Left renal pelvis (tissue), 4 donors: Measurements from ENCODE around the gene LCN6. TPM values are rescaled to one million over a fixed set of nuclear protein-coding genes. Genes with fewer than 3 reads are reported as not detected.
"Not testable (repeated sequence)": the region's sequence is repeated elsewhere in the genome, so short reads cannot be mapped to it uniquely, and the experiment has no call there.

Experiments used
- DNase-seq, 4 donors: peaks; one replicate each; pipeline ENCODE4 v3.0.0-alpha.2; 2013; ENCODE audit warnings: low read depth in 4 of 4, low spot score in 3 of 4
- polyA plus RNA-seq, 4 donors: library from polyadenylated mRNA; unstranded; fragments of 120-200 nt; gene quantifications; one replicate each; pipeline ENCODE4 v1.2.1, GENCODE V29; 2013; ENCODE audit not compliant: insufficient read length in 4 of 4

LCN6 gene
- polyA plus RNA-seq, 4 donors = not detected

GRCh38 chr9:136760834-136761544 lies 12.7 kb upstream of the LCN6 start:
- not testable (repeated sequence) for DNase-seq

GRCh38 chr9:136760424-136760823 lies 12.1 kb upstream of the LCN6 start:
- DNase-seq = no peak

DNA sequence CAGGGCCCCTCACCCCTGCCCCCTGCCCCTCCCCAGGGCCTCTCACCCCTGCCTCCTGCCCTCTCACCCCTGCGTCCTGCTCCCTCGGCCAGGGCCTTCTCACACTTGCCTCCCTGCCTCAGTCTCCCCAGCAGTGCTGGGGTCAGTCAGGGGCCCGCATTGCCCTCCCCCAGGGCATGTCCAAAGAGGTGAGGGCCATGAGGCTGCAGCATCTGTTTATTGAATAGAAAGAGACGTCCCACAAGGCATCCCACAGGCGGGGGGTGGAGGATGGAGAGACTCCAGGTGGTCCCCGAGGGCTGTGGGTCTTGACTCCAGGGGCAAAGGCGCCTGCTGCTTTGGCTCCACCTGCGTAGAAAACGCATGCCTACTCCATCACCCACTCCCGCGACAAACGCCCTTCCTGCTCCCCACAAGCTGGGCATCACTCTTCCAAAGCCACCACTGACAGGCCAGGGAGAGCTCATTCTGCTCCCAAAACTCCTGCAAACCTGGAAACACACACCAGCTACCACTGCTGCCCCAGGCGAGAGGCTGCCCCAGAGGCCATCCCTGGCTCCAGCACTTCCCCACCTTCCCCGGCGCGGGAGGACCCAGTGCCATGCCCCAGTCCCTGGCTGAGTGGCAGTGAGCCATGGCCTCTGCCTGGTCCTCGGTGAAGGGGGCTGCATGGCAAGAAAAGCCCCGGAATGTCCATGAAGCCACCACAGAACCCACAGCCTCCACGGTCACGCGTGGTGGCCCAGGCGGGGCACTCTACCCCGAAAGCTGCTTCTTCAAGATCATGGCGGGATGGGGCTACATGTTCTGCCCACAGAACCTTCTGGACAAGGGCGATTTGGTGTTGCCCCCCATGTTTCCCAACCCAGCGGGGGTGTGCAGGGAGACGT lies 11.4 kb upstream of the LCN6 start:
- DNase-seq = no peak

GRCh38 chr9:136759001-136759400 lies 10.7 kb upstream of the LCN6 start:
- no peak for DNase-seq

DNA sequence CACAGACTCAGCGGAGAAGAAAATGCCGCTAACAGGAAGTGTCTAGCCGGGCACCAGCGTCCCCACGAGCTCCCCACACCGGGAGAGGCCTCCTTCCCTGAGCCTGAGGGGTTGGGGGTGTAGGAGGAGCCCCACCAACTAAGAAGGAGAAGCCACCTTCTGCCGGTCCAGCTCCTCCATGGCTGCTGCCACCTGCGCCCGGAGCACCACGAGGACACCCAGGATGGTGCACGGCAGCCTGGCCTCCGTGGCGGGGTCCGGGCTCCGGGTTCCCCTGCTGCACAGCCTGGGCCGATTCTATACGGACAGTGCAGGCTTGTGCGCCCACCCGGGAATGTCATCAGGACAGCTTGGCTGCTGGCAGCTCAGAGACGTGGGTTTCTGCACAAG lies 9.4 kb upstream of the LCN6 start:
- no peak for DNase-seq

GRCh38 chr9:136757328-136757727 lies 9.0 kb upstream of the LCN6 start:
- no peak for DNase-seq

DNA sequence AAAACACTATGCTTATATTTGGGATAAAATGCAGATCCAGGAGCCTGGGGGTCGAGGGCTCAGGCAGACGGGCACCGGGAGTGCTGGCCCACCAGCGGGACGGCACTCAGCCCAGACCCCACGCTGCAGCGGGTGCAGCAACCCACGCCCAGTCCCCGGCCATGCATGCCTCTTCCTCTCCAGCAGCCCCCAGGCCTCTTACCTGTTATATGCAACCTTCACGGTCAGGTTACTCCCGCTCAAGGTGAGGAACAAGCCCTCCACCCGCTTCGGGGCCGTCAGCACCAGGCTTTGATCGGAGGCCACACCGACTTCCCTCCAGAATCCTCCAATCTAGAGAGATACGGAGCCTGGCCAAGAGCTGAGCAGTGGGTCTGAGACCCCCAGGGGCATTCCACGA lies 8.5 kb upstream of the LCN6 start:
- DNase-seq = no peak

DNA sequence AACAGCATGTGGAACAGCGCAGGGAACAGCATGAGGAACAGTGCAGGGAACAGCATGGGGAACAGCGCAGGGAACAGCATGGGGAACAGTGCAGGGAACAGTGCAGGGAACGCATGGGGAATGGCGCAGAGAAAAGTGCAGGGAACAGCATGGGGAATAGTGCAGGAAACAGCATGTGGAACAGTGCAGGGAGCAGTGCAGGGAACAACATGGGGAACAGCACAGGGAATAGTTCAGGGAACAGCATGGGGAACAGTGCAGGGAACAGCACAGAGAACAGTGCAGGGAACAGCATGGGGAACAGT lies 7.8 kb upstream of the LCN6 start:
- no peak for DNase-seq

GRCh38 chr9:136755302-136756133 lies 7.2 kb upstream of the LCN6 start:
- DNase-seq = not testable (repeated sequence)

DNA sequence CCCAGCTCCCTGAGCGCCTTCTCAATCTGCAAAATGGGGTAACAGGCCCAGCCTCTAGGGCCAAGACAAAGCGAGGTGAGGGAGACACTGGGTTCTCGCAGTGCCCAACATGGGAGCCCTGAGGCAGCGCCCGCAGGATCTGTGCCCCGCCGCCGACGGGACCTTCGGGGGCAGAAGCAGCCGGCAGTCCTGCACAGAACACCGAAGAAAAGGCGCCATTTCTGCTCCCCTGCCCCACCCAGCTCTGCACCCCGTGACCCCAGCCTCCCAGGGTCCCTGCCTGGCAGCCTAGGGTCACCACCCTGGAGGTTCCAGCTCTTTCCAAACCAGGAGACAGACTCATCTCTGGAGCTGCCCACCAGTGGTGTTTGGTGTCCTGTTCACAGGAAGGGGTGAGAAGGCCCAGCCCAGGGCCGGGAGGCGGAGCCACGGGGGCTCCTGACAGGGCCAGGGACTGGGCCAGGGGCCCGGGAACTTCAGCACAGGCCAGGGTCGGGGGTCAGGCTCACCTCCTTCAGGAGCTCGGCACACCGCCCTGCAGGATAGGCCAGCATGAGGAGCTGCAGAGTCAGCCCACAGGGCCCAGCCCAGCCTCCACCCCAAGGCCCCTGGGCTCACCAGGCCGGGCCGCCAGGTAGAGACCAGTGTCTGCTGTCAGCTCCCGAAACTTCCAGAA lies 6.4 kb upstream of the LCN6 start:
- DNase-seq = no peak

GRCh38 chr9:136754059-136754572 lies 5.8 kb upstream of the LCN6 start:
- DNase-seq = no peak

DNA sequence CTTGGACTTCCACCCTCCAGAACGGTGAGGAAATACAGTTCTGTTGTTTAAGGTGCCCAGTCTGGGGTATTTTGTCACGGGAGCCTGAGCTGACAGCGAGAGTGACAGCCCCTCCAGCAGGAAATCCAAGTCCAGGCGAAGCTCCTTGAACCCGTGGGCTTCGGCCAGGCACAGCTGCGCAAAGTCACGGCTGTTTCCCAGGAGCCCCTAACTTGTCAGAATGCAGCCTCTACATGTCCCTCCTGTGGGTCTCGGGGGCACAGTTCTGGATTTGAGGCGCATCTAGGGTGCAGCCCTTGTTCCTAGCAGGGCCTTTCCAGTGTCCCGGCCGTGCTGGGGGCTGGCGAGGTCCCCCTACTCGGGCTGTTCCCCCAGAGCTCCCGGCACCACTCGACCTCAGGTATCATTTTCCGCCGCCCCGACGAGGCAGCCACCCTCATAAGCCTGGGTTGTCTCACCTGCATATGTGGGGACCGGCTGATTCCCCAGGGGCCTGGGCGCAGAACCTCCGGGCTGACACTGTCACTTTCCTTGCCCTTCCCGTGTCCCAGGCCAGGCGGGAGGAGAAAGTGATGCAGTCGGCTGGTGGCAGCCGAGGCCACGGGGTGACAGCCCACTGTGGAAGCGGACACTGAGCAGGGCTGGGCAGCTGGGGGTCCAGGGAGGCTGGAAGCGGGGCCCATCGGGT lies 5.2 kb upstream of the LCN6 start:
- no peak for DNase-seq

DNA sequence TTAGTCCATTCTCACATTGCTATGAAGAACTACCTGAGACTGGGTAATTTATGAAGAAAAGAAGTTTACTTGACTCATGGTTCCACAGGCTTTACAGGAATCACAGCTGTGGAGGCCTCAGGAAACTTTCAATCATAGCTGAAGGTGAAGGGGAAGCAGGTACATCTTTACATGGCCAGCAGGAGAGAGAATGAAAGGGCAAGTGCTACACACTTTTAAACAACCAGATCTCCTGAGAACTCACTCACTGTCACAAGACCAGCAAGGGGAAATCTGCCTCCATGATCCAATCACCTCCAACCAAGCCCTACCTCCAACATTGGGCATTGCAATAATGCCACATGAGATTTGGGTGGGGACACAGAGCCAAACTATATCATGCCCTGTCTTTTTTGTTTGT lies 3.5 kb upstream of the LCN6 start:
- DNase-seq = no peak

DNA sequence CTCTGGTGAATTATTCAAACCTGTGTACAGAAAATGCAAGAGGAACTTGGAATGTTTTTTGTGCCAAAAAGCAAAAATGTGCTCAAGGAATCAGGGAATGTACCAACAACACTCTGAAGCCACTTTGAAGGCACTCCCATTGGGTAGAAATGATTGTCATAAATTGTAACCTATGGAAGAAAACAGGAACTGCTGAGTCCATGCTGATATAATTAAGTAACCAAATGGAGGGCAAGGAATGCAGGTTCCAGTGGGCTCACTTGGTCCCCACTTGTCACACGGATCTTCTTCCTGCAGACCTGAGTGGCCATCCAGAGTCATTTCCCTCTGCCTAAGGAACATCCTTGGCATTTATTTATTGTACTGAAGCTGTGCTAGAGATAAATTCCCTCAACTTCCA lies 2.9 kb upstream of the LCN6 start:
- no peak for DNase-seq

- DNase-seq = no peak
Measured at GRCh38 chr9:136750526-136750925, 2.2 kb upstream of the LCN6 start.

DNA sequence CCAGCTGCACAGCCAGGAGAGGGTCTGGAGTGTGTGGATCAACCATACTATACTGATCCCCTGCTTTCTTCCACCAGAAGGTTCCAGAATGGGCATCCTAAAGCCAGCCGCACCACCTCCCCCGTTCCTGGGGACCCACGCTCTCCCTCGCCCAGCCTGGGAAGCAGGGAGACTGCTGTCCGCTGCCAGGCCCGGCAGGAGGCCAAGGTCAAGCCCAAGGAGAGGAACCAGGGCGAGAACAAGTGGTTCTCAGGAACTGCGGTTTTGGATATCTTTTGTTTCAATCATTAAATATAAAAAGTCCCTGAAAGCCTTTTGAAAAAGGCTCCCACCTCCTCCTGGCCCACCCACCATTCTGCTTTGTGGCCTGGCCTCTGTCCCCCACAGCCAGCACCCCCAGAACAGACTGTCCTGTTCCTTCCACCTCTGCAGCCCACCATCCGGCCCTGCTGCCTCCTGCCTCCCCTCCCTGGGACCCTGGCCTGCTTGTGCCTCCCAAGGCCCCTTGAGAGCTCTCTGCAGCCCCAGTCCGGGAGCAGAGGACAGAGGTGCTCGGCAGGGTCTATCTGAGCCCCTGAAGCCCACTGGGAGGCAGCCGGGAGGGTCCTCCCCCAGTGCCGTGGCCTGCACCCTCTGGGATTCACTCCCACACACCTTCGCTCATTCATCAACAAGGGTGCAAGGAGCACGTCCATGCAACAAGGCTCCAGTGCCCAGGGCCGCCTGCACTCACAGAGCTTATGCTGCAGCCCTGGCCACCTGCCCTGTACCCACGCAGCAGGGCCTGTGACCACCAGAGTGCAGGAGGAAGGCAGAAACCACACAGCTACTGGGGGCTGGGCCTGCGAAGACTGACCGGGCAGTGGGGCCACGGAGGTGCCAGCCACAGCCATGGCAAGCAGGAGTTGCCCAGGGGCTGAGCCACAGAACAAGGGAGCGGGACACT lies 614 bp upstream of the LCN6 start:
- DNase-seq = no peak

DNA sequence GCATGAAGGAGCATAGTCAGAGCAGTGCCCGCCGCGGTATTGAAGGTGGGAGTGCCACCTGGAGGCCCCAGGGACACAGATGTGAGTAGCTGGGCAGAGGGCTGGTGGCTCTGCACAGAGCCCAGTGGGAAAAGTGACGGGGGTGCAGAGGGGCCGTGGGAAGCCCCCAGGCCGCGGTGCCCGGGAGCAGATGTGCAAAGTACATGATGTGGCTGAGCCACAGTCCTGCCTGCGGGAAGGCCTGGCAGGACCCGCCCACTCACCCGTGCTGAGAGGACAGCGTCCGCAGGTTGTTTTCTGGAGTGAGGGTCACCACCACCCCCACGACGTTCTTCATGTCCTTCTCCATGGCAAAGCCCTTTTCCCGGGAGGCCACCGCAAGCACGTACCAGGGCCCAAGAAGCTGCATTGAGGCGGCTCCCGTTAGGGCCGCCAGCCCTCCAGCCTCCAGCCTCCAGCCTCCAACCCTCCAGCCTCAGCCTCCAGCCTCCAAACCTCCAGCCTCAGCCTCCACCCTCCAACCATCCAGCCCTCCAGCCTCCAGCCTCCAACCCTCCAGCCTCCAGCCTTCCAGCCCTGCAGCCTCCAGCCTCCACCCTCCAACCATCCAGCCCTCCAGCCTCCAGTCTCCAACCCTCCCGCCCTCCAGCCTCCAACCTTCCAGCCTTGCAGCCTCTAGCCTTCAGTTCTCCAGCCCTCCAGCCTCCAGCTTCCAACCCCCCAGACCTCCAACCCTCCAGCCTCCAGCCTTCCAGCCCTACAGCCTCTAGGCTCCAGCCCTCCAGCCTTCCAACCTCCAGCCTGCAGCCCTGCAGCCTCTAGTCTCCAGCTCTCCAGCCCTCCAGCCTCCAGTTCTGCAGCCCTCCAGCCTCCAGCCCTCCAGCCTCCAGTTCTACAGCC lies 914 bp downstream of the LCN6 start:
- DNase-seq = no peak

DNA sequence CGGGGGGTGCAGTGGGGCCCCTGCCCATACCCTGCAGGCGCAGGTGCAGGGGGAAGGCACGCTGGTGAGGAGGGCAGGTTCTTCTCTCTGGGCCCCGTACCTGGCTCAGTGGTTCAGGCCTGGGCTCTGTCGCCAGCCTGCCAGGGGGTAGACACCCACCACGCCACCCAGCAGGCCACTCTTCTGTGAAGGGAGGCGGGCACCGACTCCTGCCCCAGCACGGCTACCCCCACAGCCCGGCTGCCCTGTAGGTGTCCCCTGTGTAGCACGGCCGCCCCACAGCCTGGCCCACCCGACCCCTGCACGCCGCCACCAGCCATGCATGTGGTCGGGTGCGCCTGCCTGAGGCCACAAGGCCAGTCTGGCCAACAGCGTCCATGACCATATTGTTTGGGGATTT lies 1.7 kb downstream of the LCN6 start:
- DNase-seq = no peak
